ENCODE results near the gene SLC22A3. TPM values are rescaled to one million over a fixed set of nuclear protein-coding genes. Genes with fewer than 3 reads are reported as not detected.
"Not testable (repeated sequence)": the region's sequence is repeated elsewhere in the genome, so short reads cannot be mapped to it uniquely, and the experiment has no call there.

The SLC22A3 gene, protein sequence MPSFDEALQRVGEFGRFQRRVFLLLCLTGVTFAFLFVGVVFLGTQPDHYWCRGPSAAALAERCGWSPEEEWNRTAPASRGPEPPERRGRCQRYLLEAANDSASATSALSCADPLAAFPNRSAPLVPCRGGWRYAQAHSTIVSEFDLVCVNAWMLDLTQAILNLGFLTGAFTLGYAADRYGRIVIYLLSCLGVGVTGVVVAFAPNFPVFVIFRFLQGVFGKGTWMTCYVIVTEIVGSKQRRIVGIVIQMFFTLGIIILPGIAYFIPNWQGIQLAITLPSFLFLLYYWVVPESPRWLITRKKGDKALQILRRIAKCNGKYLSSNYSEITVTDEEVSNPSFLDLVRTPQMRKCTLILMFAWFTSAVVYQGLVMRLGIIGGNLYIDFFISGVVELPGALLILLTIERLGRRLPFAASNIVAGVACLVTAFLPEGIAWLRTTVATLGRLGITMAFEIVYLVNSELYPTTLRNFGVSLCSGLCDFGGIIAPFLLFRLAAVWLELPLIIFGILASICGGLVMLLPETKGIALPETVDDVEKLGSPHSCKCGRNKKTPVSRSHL
- total RNA-seq = not detected
- total RNA-seq = 1.7 to 7.5 reads per million in 2 donors

DNA sequence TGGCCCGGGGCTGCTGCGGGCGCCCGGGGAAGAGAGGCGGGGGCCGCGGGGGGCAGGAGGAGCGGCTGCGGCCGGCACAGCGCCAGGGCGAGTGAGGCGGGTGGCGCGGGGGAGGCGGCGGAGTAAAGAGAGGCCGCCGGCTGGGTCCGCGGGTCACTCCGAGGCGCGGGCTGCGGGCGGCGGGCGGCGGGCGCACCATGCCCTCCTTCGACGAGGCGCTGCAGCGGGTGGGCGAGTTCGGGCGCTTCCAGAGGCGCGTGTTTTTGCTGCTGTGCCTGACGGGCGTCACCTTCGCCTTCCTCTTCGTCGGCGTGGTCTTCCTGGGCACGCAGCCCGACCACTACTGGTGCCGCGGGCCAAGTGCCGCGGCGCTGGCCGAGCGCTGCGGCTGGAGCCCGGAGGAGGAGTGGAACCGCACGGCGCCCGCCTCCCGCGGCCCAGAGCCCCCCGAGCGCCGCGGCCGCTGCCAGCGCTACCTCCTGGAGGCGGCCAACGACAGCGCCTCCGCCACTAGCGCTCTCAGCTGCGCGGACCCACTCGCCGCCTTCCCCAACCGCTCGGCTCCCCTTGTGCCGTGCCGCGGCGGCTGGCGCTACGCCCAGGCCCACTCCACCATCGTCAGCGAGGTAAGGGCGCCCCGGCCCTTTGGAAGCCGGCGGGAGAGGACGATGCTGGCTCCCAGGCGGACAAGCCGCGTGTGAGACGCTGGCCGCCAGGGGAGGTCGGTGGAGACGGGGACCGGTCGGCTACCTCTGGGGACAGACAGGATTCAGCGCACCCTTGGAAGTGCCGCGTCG, at the start of gene SLC22A3:
Gene SLC22A3 (plus strand): TSS at position 156 of the 797 bp plus-strand sequence. CDS start 42 bp downstream, at position 198.
- peaks cover 12% of the 10 kb centered on the region for H3K36me3 Mint-ChIP-seq (ENCODE audit: low read depth)
- peaks cover 8% of the 10 kb centered on the region for H3K4me1 Mint-ChIP-seq
- DNase-seq (no peak), ATAC-seq (no peak)
- H3K27me3 Mint-ChIP-seq = peaks cover 68% of the 10 kb centered on the region
- peak within 1 kb of the TSS; percentile 31 for H3K4me3 Mint-ChIP-seq
- no peak within 1 kb of the TSS for H3K27ac Mint-ChIP-seq
- no peaks in the 10 kb centered on the region for H3K9me3 ChIP-seq (ENCODE audit: control insufficient read depth, low read length, poor library complexity, severe bottlenecking)

DNA sequence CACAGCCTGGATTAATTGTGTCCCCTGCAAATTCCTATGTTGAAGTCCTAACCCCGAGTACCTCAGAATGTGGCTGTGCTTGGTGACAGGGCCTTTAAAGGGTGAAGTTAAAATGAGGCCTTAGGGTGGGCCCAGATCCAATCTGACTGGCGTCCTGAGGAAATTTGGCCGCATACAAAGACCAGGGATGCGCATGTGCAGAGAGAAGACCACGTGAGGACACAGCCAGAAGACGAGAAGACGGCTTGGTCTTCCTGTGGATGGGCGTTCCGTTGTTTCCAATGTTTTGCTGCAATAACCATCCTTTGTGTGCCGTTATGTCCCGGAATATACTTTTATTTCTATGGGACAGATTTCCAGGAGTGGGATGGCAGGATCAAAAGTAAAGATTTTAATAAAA, 48.6 kb upstream of the SLC22A3 start:
- no peak overlapping the region for H3K27ac Mint-ChIP-seq
- H3K27me3 Mint-ChIP-seq = peaks cover 14% of the 10 kb centered on the region
- H3K36me3 Mint-ChIP-seq (ENCODE audit: low read depth) = no peaks in the 10 kb centered on the region
- H3K4me1 Mint-ChIP-seq = peaks cover 4% of the 10 kb centered on the region
- ATAC-seq (no peak), DNase-seq (no peak)
- no peaks in the 10 kb centered on the region for H3K9me3 ChIP-seq (ENCODE audit: control insufficient read depth, low read length, poor library complexity, severe bottlenecking)
- H3K4me3 Mint-ChIP-seq = no peak overlapping the region

DNA sequence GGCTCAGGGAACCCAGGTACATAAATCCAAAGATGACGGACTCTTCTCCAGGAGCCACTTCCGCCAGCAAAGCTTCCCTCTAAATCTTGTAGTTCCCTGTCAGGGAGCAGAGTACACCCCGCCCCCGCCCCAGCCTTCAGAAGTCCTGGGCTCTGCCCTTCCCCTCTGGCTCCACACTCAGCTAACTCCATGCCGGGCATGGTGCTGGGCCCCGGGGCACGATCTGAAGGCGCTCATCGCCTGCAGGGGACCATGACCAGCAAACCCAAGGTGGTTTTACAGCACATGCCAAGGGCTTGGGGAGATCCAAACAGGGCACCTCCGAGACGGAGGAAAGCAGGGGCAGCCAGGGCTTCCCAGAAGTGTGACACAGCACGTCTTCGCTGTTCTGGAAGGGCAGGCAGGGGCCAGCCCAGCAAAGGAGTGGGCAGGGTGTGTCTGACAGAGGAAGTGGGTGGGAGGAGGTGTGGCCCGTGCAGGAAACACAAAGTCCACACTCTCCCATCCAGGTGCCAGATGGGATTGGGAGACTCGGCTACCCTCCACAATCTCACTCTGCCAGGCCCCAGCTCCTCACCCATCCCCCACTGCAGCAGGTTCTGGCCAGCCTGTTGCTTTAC, 48.0 kb upstream of the SLC22A3 start:
- ATAC-seq = no peak
- H3K9me3 ChIP-seq (ENCODE audit: control insufficient read depth, low read length, poor library complexity, severe bottlenecking) = no peaks in the 10 kb centered on the region
- H3K4me1 Mint-ChIP-seq = peaks cover 4% of the 10 kb centered on the region
- no peak overlapping the region for H3K4me3 Mint-ChIP-seq
- DNase-seq = no peak
- peaks cover 12% of the 10 kb centered on the region for H3K27me3 Mint-ChIP-seq
- no peaks in the 10 kb centered on the region for H3K36me3 Mint-ChIP-seq (ENCODE audit: low read depth)
- H3K27ac Mint-ChIP-seq = no peak overlapping the region

DNA sequence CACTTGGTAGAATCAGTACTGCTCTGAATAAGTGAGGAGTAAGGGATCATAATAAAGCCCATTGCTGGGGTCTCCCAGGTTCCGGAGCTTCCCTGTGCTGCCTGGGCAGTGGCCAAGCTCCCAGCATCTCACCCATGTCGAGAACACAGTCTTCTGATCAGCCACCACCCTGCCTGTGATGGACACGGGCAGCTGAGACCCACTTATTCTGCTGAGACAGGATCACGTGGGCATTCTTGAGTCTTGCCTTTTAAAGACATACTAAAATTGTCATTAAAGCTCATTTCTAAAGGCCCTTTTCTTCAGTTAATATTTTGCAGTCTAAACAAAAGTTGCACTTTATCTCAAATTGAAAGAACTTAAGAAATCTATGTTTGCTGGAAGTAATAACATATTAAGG, 46.8 kb upstream of the SLC22A3 start:
- H3K36me3 Mint-ChIP-seq (ENCODE audit: low read depth) = no peaks in the 10 kb centered on the region
- peaks cover 5% of the 10 kb centered on the region for H3K27me3 Mint-ChIP-seq
- no peak overlapping the region for H3K4me3 Mint-ChIP-seq
- ATAC-seq = no peak
- peaks cover 4% of the 10 kb centered on the region for H3K4me1 Mint-ChIP-seq
- no peak for DNase-seq
- no peak overlapping the region for H3K27ac Mint-ChIP-seq
- H3K9me3 ChIP-seq (ENCODE audit: control insufficient read depth, low read length, poor library complexity, severe bottlenecking) = no peaks in the 10 kb centered on the region

DNA sequence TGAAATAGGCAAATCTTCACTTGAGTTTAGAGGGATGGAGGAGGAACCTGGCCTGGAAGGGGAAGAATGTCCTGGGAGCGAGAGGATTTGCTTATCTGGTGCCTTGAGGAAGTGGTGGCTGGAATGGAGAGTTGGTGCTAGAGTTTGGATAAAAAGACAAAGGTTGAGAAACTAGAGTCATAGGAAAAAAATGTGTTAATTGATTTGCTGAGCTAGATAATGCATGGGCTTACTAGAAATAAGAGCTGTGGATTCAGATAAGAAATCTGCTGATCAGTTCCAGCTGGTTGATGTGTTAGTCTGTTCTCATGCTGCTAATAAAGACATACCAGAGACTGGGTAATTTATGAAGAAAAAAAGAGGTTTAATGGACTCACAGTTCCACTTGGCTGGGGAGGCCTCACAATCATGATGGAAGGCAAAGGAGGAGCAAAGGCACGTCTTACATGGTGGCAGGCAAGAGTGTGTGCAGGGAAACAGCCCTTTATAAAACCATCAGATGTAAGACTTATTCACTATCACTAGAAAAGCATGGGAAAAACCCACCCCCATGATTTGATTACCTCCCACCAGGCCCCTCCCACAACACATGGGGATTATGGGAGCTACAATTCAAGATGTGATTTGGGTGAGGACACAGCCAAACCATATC, 45.6 kb upstream of the SLC22A3 start:
- H3K27ac Mint-ChIP-seq; DNase-seq; H3K27me3 Mint-ChIP-seq; H3K9me3 ChIP-seq (ENCODE audit: control insufficient read depth, low read length, poor library complexity, severe bottlenecking); ATAC-seq; H3K4me3 Mint-ChIP-seq; H3K36me3 Mint-ChIP-seq (ENCODE audit: low read depth); H3K4me1 Mint-ChIP-seq: not testable (repeated sequence)

DNA sequence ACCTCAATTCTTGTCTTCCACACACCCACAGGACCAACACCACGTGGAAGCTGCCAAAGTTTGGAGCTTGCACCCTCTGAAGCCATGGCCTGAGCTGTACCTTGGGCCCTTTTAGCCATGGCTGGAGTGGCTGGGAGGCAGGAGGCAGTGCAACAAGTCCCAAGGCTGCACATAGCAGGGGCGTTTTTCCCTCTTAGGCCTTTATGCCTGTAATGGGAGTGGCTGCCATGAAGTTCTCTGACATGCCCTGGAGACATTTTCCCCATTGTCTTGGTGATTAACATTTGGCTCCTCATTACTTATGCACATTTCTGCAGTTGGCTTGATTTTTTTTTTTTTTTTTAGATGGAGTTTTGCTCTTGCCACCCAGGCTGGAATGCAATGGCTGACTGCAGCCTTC, 44.4 kb upstream of the SLC22A3 start:
- Mint-ChIP-seq H3K36me3 (ENCODE audit: low read depth) (no peaks in the 10 kb centered on the region), H3K27me3 (no peaks in the 10 kb centered on the region)
- no peak for ATAC-seq

DNA sequence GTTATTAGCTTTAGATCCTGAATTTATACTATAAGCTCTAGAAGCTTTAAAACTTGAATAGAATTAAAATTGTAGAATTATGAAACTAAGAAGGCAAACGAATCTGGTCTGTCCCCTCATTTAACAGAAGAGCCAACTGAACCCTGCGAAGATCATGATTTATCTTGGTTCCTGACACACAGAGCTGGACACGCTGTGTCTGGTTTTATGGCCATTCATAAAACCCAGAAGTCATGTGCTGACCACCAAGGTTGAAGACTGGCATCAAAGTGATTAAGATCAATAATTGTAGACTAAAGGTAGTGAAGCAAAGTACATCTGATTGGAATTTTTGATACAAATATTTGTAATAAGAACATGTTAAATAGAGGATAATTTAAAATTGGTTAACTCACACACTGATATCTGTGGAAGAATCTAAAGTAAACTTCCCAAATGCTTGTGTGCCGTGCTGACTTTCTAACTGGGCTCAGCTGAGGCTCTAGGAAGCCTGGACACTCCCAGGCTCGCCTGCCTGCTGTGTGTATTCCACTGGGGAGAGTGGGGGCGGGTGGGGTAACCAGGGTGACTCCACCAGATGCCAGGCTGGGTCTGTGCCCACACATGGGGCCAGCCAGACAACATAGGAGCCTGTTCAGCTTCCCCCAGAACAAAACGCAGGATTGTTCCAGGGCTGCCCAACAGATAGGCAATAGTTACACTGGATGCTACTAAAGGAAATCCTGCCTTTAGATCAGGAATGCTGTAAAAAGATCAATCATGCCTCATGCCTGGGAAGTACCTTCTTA, 42.1 kb upstream of the SLC22A3 start:
- ATAC-seq (no peak), DNase-seq (no peak)
- H3K27ac Mint-ChIP-seq = no peak overlapping the region
- no peak overlapping the region for H3K4me3 Mint-ChIP-seq
- no peaks in the 10 kb centered on the region for H3K9me3 ChIP-seq (ENCODE audit: control insufficient read depth, low read length, poor library complexity, severe bottlenecking)
- no peaks in the 10 kb centered on the region for H3K27me3 Mint-ChIP-seq
- H3K36me3 Mint-ChIP-seq (ENCODE audit: low read depth) = peaks cover under 1% of the 10 kb centered on the region
- H3K4me1 Mint-ChIP-seq = no peaks in the 10 kb centered on the region

More for the DNA sequence above, 44.4 kb upstream of the SLC22A3 start:
- H3K4me1 Mint-ChIP-seq = no peaks in the 10 kb centered on the region
- no peak overlapping the region for H3K27ac Mint-ChIP-seq
- no peak overlapping the region for H3K4me3 Mint-ChIP-seq
- DNase-seq = no peak
- H3K9me3 ChIP-seq (ENCODE audit: control insufficient read depth, low read length, poor library complexity, severe bottlenecking) = no peaks in the 10 kb centered on the region

DNA sequence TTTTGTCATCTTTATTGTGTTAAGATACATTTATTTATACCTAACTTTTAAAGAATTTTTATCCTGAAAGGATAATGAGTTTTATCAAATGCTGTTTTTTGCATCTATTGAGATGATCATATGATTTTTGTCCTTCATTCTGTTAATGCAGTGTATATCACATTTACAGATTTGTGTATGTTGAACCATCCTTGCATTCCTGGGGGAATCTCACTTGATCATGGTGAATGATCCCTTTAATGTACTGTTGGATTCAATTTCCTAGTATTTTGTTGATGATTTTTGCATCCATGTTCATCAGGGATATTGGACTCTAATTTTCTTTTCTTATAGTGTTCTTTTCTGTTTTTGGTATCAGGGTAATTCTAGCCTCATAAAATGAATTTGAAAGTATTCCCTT, 38.5 kb upstream of the SLC22A3 start:
- Mint-ChIP-seq H3K4me3 (no peak overlapping the region), H3K36me3 (ENCODE audit: low read depth) (peaks cover 2% of the 10 kb centered on the region), H3K4me1 (no peaks in the 10 kb centered on the region), H3K27ac (no peak overlapping the region), H3K27me3 (no peaks in the 10 kb centered on the region)
- no peaks in the 10 kb centered on the region for H3K9me3 ChIP-seq (ENCODE audit: control insufficient read depth, low read length, poor library complexity, severe bottlenecking)
- DNase-seq = no peak
- no peak for ATAC-seq

DNA sequence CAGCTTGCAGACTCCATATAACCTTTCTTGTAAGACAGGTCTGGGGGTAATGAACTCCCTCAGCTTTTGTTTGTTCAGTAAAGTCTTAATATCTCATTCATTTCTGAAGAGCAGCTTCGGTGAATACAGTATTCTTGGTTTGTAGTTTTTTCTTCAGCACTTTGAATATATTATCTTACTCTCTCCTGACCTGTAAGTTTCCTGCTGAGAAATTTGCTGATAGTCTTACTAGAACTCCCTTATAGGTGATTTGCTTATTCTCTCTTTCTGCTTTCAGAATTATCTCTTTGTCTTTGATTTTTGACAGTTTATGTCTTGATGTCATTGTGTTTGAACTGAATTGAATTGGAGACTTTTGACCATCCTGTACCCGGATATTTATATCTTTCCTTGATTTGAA, 35.3 kb upstream of the SLC22A3 start:
- H3K9me3 ChIP-seq (ENCODE audit: control insufficient read depth, low read length, poor library complexity, severe bottlenecking) = no peaks in the 10 kb centered on the region
- Mint-ChIP-seq H3K27me3 (no peaks in the 10 kb centered on the region), H3K4me1 (no peaks in the 10 kb centered on the region), H3K36me3 (ENCODE audit: low read depth) (peaks cover 2% of the 10 kb centered on the region), H3K4me3 (no peak overlapping the region), H3K27ac (no peak overlapping the region)
- DNase-seq (no peak), ATAC-seq (no peak)

DNA sequence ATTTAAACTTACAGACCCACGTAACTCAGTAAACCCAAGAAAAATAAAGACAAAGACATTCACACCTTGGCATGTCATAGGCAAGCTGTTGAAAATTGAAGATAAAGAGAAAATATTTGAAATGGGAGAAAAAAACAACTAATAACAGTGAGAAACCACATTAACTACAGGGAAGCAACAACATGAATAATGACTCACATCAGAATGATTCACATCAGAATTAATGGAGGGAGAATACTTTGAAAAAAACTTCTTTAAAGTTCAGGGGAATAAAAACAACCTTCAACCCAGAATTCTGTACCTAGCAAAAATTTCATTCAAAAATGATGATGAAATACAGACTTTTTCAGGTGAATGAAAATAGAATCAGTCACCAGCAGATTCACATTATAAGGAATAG, 32.9 kb upstream of the SLC22A3 start:
- H3K27ac Mint-ChIP-seq = no peak overlapping the region
- H3K4me3 Mint-ChIP-seq = no peak overlapping the region
- no peak for DNase-seq
- no peaks in the 10 kb centered on the region for H3K4me1 Mint-ChIP-seq
- no peaks in the 10 kb centered on the region for H3K9me3 ChIP-seq (ENCODE audit: control insufficient read depth, low read length, poor library complexity, severe bottlenecking)
- peaks cover 2% of the 10 kb centered on the region for H3K36me3 Mint-ChIP-seq (ENCODE audit: low read depth)
- H3K27me3 Mint-ChIP-seq = peaks cover 7% of the 10 kb centered on the region
- no peak for ATAC-seq

DNA sequence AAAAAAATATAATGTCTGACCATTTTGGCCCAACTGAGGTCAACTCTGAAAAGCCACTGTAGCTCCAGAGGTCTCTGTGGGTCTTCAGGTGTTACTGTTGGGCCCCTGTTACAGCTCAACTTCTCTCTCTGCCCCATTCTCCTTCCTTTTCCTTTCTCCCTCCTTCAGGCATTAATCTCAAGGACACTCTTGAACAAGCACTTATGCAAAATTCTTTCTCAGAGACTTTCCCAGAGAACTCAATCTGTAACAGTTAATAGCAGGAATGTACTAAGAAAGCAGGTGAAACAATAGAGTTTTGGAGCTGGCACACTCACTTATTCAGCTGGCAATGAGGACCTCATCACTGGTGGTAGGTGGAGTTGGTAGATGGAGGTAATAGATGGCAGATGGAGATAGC, 31.9 kb upstream of the SLC22A3 start:
- ATAC-seq = no peak
- Mint-ChIP-seq H3K4me3 (no peak overlapping the region), H3K36me3 (ENCODE audit: low read depth) (peaks cover under 1% of the 10 kb centered on the region)

DNA sequence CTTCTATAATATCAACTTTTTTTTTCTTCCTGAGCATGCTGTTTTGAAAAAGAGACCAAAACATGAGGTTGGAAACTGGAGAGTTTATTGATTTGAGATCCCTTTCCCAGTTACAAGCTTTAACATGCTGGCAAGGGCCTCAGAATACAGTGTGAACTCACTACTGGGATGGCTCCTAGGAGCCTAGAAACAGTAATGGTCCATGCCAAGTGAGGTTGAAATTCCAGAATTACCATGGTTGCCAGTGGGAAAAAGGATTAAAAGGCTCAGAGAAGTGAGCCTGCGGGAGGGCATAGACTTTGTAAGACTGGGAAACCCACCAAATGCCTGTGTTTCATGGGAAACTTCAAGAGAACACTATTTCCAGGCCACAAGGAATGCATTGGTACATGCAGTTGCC, 28.9 kb upstream of the SLC22A3 start:
- no peaks in the 10 kb centered on the region for H3K4me1 Mint-ChIP-seq
- H3K36me3 Mint-ChIP-seq (ENCODE audit: low read depth) = no peaks in the 10 kb centered on the region
- ATAC-seq (no peak), DNase-seq (no peak)
- H3K27ac Mint-ChIP-seq = no peak overlapping the region
- H3K9me3 ChIP-seq (ENCODE audit: control insufficient read depth, low read length, poor library complexity, severe bottlenecking) = no peaks in the 10 kb centered on the region
- H3K4me3 Mint-ChIP-seq = no peak overlapping the region
- peaks cover 7% of the 10 kb centered on the region for H3K27me3 Mint-ChIP-seq

More for the DNA sequence above, 31.9 kb upstream of the SLC22A3 start:
- Mint-ChIP-seq H3K4me1 (no peaks in the 10 kb centered on the region), H3K27me3 (peaks cover 7% of the 10 kb centered on the region), H3K27ac (no peak overlapping the region)
- H3K9me3 ChIP-seq (ENCODE audit: control insufficient read depth, low read length, poor library complexity, severe bottlenecking) = no peaks in the 10 kb centered on the region
- DNase-seq = no peak
